ENCODE results near the gene CHRNE.
"Not testable (repeated sequence)": the region's sequence is repeated elsewhere in the genome, so short reads cannot be mapped to it uniquely, and the experiment has no call there.

The CHRNE gene

GRCh38 chr17:4906642-4907041, 3.7 kb upstream of the CHRNE start:
- DNase-seq (ENCODE audit: low read depth in 2 of 2) = not testable (repeated sequence)

DNA sequence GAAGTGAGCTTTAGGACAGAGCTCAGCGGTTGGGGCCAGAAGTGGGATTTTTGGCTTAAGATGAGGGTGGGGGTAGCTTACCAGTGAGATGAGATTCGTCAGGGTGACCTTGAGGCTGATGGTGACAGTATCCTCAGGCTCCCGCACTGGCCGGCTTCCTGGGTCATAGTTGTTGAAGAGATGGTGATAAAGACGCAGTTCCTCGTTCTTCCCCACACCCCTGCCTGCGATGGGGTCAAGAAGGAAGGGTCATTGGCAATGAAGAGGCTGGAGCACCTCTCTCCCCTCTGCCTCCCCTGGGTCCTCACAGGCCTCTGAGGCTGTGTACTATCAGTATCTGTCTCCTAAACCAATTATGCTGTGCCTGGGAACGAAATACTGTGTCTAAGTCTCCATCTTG, 358 bp downstream of the CHRNE start:
- DNase-seq (ENCODE audit: low read depth in 2 of 2) = no peak

DNA sequence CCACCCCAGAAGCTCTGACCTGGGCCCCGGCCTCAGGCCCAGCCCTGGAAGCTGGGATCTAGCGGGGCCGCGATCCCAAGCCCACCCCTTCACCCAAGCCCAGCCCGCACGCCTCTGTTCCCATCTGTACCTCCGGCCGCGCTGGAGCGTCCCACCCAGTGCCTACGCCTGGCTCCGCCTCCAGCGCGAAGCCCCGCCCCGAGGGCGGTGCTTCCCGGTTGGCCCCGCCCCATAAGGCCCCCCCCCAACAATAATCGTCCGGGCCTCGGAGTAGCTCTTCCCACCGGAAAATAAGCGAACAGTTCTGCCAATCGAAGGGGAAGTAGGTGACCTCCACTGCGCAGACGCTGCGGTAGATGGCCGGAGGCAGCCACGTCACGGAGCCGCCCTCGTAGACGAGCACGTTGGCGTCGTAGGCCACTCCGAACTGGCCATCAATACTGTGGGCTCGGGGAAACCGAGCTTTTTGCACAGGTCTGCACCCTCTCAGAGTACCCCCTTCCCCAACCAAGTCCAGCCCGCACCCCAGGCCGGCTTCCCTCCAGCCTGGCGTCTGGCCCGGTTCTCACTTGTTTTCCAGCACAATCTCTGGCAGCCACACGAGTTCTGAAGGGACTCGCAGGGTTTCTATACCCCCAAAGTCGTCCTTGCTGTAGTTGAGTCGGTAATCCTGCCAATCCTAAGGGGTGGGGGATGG, 1.1 kb downstream of the CHRNE start:
- no peak for DNase-seq (ENCODE audit: low read depth in 2 of 2)

DNA sequence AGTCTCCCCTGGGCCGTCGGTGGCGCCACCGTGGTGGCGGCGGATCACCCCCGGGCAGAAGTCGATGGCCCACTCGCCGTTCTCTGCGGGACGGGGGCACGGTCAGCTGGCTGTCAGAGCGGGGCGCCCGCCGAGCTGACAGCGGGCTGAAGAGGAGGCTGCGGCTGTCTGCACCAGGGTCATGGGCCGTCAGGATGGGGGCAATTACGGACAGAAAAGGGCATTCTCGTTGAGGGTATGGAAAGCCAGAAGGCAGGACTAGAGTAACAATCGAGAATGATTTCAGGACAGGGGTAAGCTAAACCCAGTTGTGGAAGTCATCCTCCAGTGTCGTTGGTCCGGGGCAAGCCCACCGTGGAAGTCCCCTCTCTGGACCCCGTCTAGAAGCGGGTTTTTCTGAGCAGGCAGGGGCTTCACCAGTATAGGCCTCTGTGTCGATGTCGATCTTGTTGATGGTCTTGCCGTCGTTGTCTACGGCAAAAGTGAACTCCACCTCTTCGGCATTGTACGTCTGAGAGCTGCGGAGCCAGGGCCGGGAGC, 1.7 kb downstream of the CHRNE start:
- DNase-seq (ENCODE audit: low read depth in 2 of 2) = no peak

DNA sequence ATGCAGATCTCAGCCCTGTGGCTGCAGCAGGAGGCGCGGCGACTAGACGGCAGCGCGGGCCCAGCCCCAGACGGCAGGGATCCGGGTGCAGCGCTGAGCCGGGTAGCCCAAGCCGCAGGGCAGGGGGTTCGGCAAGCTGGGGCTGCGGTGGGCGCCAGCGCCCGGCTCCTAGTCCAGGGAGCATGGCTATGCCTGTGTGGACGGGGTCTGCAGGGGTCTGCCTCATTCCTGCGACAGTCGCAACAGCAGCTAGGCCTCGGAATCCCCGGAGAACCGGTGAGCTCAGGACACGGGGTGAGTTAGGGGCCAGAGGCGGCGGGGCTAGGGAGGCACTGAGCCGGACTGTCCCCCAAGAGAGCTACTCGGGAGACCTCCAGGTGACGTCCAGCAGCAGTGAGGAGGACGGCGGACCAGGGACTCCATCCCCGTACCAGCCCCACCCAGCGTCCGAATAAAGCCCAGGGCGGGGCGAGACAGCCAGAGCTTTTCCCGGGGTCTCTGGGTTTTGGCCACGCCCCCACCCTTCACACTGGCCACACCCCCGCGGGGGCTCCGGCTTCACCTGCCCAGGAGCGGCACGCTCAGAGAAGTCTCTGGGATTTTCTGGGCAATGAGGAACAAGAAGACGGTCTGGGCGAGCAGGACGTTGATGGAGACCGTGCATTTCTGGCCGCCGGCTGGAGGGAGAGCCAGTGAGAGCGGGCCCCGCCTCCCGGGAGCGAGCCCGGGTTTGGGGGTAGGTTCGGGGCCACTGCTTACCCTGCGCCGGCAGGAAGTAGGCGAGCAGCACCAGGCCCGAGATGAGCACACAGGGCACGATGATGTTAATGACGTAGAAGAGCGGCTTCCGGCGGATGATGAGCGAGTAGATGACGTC, 2.4 kb downstream of the CHRNE start:
- peak in 1 of 2 donors; percentile 30 for DNase-seq (ENCODE audit: low read depth in 2 of 2)

DNA sequence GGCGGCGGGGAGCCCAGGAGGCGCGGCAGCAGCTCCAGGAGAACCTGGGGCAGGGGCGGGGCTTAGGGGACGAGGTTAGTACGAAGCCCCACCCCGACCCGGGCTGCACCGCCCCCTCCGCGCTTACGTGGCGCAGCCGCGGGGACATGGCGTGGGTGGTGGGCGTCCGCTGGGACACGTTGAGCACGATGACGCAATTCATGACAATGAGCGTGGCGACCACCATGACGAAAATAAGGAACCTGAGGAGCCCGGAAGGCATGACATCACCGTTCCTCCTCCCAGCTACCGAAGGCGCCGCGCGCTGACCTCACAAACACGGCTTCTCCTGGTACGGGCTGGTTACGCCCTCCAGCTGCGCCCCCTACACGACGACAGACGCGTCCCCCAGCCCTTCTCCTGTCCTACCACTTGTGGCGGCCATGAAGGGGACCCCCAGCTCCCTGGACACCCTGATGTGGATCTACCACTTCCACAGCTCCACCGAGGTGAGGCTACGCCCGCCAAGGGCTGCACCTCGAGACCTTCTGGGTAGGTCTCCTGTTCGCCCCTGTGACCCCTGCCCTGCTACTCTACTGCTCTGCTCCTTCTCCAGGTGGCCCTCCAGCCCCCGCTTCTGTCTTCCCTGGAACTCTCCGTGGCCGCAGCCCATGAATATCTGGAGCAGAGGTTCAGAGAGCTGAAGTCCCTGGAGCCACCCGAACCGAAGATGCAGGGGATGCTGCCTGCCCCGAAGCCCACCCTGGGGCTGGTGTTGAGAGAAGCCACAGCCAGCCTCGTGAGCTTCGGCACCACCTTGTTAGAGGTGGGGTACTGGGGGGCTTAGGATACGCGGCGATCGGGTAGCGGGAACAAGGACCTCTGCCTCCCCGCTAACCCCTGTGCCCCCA, 3.3 kb downstream of the CHRNE start, which contains the start of gene C17orf107:
TSS of gene C17orf107 (plus strand) at position 196 of the 890 bp plus-strand sequence. CDS start at position 423, 227 bp downstream.
- DNase-seq (ENCODE audit: low read depth in 2 of 2) = peak; percentile 89 to 96

GRCh38 chr17:4898927-4899326, 4.0 kb downstream of the CHRNE start:
- DNase-seq (ENCODE audit: low read depth in 2 of 2) = no peak

DNA sequence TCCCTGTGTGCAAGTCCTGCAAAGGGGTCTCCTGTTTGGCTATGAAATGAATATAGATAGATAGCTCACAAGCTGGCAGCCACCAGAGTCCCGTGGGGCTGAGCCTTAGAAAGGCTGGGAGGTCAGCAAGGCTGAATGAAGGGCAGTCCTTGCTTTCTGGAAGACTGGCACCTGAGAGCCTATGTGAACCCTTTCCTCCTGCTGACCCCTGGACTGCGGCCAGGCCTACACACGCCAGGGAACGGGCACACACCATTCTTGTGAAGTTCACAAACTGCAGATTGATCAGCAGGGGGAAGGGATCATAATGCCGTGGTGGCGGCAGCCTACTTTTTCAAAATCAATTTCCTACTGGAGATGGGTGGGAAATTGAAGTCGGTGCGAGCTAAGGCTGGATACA, 4.5 kb downstream of the CHRNE start:
- no peak for DNase-seq (ENCODE audit: low read depth in 2 of 2)

- no peak for DNase-seq (ENCODE audit: low read depth in 2 of 2)
Measured at GRCh38 chr17:4897785-4898184, 5.1 kb downstream of the CHRNE start.

GRCh38 chr17:4897198-4897687, 5.7 kb downstream of the CHRNE start:
- DNase-seq (ENCODE audit: low read depth in 2 of 2) = no peak

- no peak for DNase-seq (ENCODE audit: low read depth in 2 of 2)
Measured at GRCh38 chr17:4896332-4897197, 6.3 kb downstream of the CHRNE start.

DNA sequence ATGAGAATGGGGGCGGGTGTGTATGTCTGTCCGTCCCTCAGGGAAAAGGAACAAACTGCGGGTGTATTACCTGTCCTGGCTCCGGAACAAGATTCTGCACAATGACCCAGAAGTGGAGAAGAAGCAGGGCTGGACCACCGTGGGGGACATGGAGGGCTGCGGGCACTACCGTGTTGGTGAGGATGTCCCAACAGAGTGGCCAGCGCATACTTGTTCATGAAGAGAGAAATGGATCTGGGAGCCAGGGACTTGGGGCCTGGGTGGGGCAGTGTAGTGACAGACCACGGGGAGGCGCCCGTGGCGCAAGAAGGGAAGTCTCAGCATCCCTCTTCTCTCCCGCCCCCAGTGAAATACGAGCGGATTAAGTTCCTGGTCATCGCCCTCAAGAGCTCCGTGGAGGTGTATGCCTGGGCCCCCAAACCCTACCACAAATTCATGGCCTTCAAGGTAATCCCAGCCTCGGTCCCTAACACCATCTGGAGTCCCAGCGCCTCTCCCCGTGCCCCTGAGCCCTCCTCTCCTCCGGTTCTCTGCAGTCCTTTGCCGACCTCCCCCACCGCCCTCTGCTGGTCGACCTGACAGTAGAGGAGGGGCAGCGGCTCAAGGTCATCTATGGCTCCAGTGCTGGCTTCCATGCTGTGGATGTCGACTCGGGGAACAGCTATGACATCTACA, 7.1 kb downstream of the CHRNE start:
- no peak for DNase-seq (ENCODE audit: low read depth in 2 of 2)

DNA sequence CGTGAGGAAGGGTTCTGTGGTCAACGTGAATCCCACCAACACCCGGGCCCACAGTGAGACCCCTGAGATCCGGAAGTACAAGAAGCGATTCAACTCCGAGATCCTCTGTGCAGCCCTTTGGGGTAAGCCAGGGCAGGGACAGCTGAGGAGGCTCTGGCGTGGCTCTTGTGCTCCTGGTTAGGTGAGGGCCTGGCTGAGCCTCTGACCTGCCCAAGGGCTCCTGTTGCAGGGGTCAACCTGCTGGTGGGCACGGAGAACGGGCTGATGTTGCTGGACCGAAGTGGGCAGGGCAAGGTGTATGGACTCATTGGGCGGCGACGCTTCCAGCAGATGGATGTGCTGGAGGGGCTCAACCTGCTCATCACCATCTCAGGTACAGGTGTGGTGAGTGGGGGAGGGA, 7.8 kb downstream of the CHRNE start:
- no peak for DNase-seq (ENCODE audit: low read depth in 2 of 2)

GRCh38 chr17:4893721-4894560, 9.0 kb downstream of the CHRNE start:
- DNase-seq (ENCODE audit: low read depth in 2 of 2) = no peak

DNA sequence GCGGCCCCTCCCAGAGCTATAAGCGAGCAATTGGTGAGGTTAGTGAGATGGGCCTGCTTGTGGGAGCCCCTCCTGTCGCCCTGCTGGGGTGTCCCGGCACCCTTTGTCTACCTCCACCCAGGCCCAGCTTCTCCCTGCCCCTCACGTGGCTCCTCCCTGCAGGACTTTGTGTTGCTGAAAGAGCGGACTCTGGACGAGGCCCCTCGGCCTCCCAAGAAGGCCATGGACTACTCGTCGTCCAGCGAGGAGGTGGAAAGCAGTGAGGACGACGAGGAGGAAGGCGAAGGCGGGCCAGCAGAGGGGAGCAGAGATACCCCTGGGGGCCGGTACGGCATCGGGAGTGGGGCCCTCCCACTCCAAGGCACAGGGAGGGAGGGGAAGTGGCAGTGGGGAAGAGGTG, 9.6 kb downstream of the CHRNE start:
- DNase-seq (ENCODE audit: low read depth in 2 of 2) = no peak

- DNase-seq (ENCODE audit: low read depth in 2 of 2) = no peak
Measured at GRCh38 chr17:4892499-4893221, 10.2 kb downstream of the CHRNE start.

DNA sequence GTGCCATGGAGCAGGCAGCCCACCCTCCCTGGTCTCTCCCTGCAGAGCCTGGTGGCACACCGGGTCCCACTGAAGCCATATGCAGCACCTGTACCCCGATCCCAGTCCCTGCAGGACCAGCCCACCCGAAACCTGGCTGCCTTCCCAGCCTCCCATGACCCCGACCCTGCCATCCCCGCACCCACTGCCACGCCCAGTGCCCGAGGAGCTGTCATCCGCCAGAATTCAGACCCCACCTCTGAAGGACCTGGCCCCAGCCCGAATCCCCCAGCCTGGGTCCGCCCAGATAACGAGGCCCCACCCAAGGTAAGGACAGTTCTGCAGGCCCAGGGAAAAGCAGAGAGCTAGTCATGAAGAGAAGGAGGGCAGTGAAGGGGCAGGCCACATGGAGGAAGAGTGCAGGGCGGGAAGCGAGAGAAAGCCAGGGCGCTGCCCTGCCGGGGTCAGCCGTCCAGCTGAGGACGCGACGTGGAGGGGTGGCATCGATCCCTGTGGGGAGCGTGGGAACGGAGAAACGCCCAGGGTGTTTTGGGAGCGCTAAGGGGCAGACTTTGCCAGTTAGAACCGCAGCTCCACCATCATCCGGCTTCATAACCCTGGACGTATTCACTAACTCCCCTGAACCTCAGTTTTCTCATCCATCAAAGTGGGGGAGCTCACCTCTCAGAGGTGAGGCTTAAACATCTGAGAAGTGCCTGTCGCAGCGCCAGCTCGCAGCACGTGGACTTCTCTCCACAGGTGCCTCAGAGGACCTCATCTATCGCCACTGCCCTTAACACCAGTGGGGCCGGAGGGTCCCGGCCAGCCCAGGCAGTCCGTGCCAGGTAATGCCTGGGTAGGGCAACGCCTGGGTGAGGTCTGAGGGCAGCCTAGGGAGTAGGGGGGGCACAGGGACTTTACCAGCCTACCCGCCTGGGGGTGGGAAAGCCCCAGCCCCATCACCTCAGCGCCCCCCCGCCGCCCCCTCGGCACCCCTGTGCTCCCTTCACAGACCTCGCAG, 11.2 kb downstream of the CHRNE start:
- DNase-seq (ENCODE audit: low read depth in 2 of 2) = no peak
